WTC11 (cell line): ENCODE data around the gene ALPK1. TPM values are rescaled to one million over a fixed set of nuclear protein-coding genes. Genes with fewer than 3 reads are reported as not detected.

ENCODE experiments used
- ATAC-seq: fragments of 200-7000 bp; cut with Tn5 transposase; 2 replicates; pipeline ENCODE4 v1.10.0; 2021; ENCODE audit warnings: mild to moderate bottlenecking, moderate library complexity
- CTCF ChIA-PET: fragments of 300-600 bp; sonication (Branson Sonifier 250); formaldehyde crosslinking; loops from one replicate; lab custom pipeline; 2021; ENCODE audit warnings: antibody characterized with exemption; lab: Charles Lee
- POLR2A ChIA-PET: fragments of 350-600 bp; sonication (Branson Sonifier 250); formaldehyde crosslinking; loops from one replicate; lab custom pipeline; 2021; ENCODE audit warnings: antibody characterized with exemption; lab: Charles Lee
- DNase-seq: peaks from one replicate; pipeline ENCODE4 v3.0.0; 2021; ENCODE audit warnings: low spot score
- H3K27ac Mint-ChIP-seq: 2 replicates; pipeline ENCODE4 v1.8.0; 2021; ENCODE audit warnings: mixed read lengths
- H3K27me3 Mint-ChIP-seq: 2 replicates; pipeline ENCODE4 v1.8.0; 2021; ENCODE audit warnings: low read depth, mild to moderate bottlenecking, moderate library complexity, mixed read lengths
- H3K36me3 Mint-ChIP-seq: 2 replicates; pipeline ENCODE4 v1.8.0; 2021; ENCODE audit warnings: mixed read lengths
- H3K4me1 Mint-ChIP-seq: 2 replicates; pipeline ENCODE4 v1.8.0; 2022; ENCODE audit warnings: mixed read lengths
- H3K4me3 Mint-ChIP-seq: 2 replicates; pipeline ENCODE4 v1.8.0; 2021; ENCODE audit warnings: mild to moderate bottlenecking, moderate library complexity, mixed read lengths
- H3K9me3 Mint-ChIP-seq: 2 replicates; pipeline ENCODE4 v1.8.0; 2021; ENCODE audit warnings: mixed read lengths
- CREB1 ChIP-seq: sonication (generic); formaldehyde crosslinking; IDR thresholded peaks from 2 replicates; pipeline ENCODE4 v1.8.0; 2023; ENCODE audit warnings: mild to moderate bottlenecking, missing genetic modification reagents
- CREM ChIP-seq: sonication (generic); formaldehyde crosslinking; IDR thresholded peaks from 2 replicates; pipeline ENCODE4 v1.8.1; 2022; ENCODE audit warnings: mild to moderate bottlenecking, missing genetic modification reagents, moderate library complexity
- ELF4 ChIP-seq: sonication (generic); formaldehyde crosslinking; IDR thresholded peaks from 2 replicates; pipeline ENCODE4 v1.8.1; 2022; ENCODE audit warnings: low read depth, mild to moderate bottlenecking, moderate library complexity, missing genetic modification reagents
- GRHL2 ChIP-seq: fragments of 250-450 bp; sonication (Bioruptor Pico); IDR thresholded peaks from 2 replicates; pipeline ENCODE4 v1.8.0; 2022; ENCODE audit warnings: mild to moderate bottlenecking, moderate library complexity; ENCODE audit not compliant: insufficient replicate concordance, severe bottlenecking
- GTF2I ChIP-seq: fragments of 250-450 bp; sonication (Bioruptor Pico); conservative IDR thresholded peaks from 2 replicates; pipeline ENCODE4 v1.4.0; 2021; ENCODE audit warnings: mild to moderate bottlenecking
- RORB ChIP-seq: fragments of 250-450 bp; sonication (Bioruptor Pico); IDR thresholded peaks from 2 replicates; pipeline ENCODE4 v1.9.0; 2021; ENCODE audit warnings: mild to moderate bottlenecking
- SMAD3 ChIP-seq: sonication (generic); formaldehyde crosslinking; IDR thresholded peaks from 2 replicates; pipeline ENCODE4 v1.8.0; 2022; ENCODE audit warnings: missing genetic modification reagents, mild to moderate bottlenecking, borderline replicate concordance
- total RNA-seq: library from RNA; stranded (reverse); gene quantifications from 3 replicates; pipeline ENCODE4 v1.2.3, GENCODE V29; 2021
- TF ChIP-seq, protein P1 (sequence below): sonication (generic); formaldehyde crosslinking; IDR thresholded peaks from 2 replicates; pipeline ENCODE4 v1.8.1; 2022; ENCODE audit warnings: missing genetic modification reagents, borderline replicate concordance
- TF ChIP-seq, protein P2 (sequence below): sonication (generic); formaldehyde crosslinking; IDR thresholded peaks from 2 replicates; pipeline ENCODE4 v1.8.0; 2023; ENCODE audit warnings: mild to moderate bottlenecking, missing genetic modification reagents
- TF ChIP-seq, protein P3 (sequence below): sonication (generic); formaldehyde crosslinking; IDR thresholded peaks from 2 replicates; pipeline ENCODE4 v1.8.1; 2022; ENCODE audit warnings: low read depth, mild to moderate bottlenecking, moderate library complexity, missing genetic modification reagents, borderline replicate concordance
- TF ChIP-seq, protein P4 (sequence below): sonication (generic); formaldehyde crosslinking; IDR thresholded peaks from 2 replicates; pipeline ENCODE4 v1.8.0; 2022; ENCODE audit warnings: mild to moderate bottlenecking, missing genetic modification reagents
- TF ChIP-seq, protein P5 (sequence below): sonication (generic); formaldehyde crosslinking; IDR thresholded peaks from 2 replicates; pipeline ENCODE4 v1.8.0; 2023; ENCODE audit warnings: missing genetic modification reagents, mild to moderate bottlenecking, borderline replicate concordance
- TF ChIP-seq, protein P6 (sequence below): fragments of 200-600 bp; IDR thresholded peaks from 2 replicates; pipeline ENCODE4 v1.8.0; 2022; ENCODE audit warnings: antibody characterized with exemption
- TF ChIP-seq, protein P7 (sequence below): sonication (generic); formaldehyde crosslinking; IDR thresholded peaks from 2 replicates; pipeline ENCODE4 v1.8.1; 2023; ENCODE audit warnings: mild to moderate bottlenecking, missing genetic modification reagents, moderate library complexity
- TF ChIP-seq, protein P8 (sequence below): fragments of 250-450 bp; sonication (Bioruptor Pico); IDR thresholded peaks from 2 replicates; pipeline ENCODE4 v1.9.0; 2021; ENCODE audit warnings: moderate library complexity, mild to moderate bottlenecking, inconsistent platforms, borderline replicate concordance
- TF ChIP-seq, protein P9 (sequence below): sonication (generic); formaldehyde crosslinking; IDR thresholded peaks from 2 replicates; pipeline ENCODE4 v1.8.1; 2023; ENCODE audit warnings: mild to moderate bottlenecking, moderate library complexity, missing genetic modification reagents

The ALPK1 gene
- total RNA-seq, 1 experiment from 2014 or later, result 0.50 TPM

DNA sequence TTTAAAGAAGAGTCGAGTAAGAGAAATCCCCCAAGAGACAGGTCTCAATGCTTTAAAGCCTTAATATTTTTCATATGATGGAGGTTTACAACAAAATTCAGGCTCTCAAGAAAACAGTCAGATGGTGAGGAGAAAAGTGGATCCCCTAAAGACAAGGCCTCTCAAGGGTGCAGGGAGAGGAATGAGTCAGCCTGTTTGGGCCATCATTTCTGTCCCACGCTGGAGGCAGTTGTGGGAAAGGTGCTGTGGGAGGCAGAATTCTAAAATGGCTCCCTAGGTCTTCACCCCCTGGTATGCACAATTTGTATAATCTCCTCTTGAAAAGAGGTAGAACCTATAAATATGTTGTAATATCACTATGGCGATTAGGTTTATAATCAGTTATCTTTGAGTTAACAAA, 6.8 kb upstream of the ALPK1 start:
- no peak for DNase-seq
- TF ChIP-seq, protein P1, sequence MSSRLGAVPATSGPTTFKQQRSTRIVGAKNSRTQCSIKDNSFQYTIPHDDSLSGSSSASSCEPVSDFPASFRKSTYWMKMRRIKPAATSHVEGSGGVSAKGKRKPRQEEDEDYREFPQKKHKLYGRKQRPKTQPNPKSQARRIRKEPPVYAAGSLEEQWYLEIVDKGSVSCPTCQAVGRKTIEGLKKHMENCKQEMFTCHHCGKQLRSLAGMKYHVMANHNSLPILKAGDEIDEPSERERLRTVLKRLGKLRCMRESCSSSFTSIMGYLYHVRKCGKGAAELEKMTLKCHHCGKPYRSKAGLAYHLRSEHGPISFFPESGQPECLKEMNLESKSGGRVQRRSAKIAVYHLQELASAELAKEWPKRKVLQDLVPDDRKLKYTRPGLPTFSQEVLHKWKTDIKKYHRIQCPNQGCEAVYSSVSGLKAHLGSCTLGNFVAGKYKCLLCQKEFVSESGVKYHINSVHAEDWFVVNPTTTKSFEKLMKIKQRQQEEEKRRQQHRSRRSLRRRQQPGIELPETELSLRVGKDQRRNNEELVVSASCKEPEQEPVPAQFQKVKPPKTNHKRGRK (CRISPR knock-in tag), result no peak
- TF ChIP-seq, protein P2, sequence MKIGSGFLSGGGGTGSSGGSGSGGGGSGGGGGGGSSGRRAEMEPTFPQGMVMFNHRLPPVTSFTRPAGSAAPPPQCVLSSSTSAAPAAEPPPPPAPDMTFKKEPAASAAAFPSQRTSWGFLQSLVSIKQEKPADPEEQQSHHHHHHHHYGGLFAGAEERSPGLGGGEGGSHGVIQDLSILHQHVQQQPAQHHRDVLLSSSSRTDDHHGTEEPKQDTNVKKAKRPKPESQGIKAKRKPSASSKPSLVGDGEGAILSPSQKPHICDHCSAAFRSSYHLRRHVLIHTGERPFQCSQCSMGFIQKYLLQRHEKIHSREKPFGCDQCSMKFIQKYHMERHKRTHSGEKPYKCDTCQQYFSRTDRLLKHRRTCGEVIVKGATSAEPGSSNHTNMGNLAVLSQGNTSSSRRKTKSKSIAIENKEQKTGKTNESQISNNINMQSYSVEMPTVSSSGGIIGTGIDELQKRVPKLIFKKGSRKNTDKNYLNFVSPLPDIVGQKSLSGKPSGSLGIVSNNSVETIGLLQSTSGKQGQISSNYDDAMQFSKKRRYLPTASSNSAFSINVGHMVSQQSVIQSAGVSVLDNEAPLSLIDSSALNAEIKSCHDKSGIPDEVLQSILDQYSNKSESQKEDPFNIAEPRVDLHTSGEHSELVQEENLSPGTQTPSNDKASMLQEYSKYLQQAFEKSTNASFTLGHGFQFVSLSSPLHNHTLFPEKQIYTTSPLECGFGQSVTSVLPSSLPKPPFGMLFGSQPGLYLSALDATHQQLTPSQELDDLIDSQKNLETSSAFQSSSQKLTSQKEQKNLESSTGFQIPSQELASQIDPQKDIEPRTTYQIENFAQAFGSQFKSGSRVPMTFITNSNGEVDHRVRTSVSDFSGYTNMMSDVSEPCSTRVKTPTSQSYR (CRISPR knock-in tag), result no peak
- TF ChIP-seq GRHL2 (CRISPR knock-in tag) (no peak), GTF2I (CRISPR knock-in tag) (no peak), ELF4 (CRISPR knock-in tag) (no peak), SMAD3 (no peak), RORB (no peak), CREM (CRISPR knock-in tag) (no peak), CREB1 (CRISPR knock-in tag) (no peak)
- TF ChIP-seq, protein P3, sequence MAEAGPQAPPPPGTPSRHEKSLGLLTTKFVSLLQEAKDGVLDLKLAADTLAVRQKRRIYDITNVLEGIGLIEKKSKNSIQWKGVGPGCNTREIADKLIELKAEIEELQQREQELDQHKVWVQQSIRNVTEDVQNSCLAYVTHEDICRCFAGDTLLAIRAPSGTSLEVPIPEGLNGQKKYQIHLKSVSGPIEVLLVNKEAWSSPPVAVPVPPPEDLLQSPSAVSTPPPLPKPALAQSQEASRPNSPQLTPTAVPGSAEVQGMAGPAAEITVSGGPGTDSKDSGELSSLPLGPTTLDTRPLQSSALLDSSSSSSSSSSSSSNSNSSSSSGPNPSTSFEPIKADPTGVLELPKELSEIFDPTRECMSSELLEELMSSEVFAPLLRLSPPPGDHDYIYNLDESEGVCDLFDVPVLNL (CRISPR knock-in tag), result no peak
- TF ChIP-seq, protein P4, sequence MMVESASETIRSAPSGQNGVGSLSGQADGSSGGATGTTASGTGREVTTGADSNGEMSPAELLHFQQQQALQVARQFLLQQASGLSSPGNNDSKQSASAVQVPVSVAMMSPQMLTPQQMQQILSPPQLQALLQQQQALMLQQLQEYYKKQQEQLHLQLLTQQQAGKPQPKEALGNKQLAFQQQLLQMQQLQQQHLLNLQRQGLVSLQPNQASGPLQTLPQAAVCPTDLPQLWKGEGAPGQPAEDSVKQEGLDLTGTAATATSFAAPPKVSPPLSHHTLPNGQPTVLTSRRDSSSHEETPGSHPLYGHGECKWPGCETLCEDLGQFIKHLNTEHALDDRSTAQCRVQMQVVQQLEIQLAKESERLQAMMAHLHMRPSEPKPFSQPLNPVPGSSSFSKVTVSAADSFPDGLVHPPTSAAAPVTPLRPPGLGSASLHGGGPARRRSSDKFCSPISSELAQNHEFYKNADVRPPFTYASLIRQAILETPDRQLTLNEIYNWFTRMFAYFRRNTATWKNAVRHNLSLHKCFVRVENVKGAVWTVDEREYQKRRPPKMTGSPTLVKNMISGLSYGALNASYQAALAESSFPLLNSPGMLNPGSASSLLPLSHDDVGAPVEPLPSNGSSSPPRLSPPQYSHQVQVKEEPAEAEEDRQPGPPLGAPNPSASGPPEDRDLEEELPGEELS (CRISPR knock-in tag), result no peak
- TF ChIP-seq, protein P5, sequence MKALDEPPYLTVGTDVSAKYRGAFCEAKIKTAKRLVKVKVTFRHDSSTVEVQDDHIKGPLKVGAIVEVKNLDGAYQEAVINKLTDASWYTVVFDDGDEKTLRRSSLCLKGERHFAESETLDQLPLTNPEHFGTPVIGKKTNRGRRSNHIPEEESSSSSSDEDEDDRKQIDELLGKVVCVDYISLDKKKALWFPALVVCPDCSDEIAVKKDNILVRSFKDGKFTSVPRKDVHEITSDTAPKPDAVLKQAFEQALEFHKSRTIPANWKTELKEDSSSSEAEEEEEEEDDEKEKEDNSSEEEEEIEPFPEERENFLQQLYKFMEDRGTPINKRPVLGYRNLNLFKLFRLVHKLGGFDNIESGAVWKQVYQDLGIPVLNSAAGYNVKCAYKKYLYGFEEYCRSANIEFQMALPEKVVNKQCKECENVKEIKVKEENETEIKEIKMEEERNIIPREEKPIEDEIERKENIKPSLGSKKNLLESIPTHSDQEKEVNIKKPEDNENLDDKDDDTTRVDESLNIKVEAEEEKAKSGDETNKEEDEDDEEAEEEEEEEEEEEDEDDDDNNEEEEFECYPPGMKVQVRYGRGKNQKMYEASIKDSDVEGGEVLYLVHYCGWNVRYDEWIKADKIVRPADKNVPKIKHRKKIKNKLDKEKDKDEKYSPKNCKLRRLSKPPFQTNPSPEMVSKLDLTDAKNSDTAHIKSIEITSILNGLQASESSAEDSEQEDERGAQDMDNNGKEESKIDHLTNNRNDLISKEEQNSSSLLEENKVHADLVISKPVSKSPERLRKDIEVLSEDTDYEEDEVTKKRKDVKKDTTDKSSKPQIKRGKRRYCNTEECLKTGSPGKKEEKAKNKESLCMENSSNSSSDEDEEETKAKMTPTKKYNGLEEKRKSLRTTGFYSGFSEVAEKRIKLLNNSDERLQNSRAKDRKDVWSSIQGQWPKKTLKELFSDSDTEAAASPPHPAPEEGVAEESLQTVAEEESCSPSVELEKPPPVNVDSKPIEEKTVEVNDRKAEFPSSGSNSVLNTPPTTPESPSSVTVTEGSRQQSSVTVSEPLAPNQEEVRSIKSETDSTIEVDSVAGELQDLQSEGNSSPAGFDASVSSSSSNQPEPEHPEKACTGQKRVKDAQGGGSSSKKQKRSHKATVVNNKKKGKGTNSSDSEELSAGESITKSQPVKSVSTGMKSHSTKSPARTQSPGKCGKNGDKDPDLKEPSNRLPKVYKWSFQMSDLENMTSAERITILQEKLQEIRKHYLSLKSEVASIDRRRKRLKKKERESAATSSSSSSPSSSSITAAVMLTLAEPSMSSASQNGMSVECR (CRISPR knock-in tag), result no peak
- TF ChIP-seq, protein P6, sequence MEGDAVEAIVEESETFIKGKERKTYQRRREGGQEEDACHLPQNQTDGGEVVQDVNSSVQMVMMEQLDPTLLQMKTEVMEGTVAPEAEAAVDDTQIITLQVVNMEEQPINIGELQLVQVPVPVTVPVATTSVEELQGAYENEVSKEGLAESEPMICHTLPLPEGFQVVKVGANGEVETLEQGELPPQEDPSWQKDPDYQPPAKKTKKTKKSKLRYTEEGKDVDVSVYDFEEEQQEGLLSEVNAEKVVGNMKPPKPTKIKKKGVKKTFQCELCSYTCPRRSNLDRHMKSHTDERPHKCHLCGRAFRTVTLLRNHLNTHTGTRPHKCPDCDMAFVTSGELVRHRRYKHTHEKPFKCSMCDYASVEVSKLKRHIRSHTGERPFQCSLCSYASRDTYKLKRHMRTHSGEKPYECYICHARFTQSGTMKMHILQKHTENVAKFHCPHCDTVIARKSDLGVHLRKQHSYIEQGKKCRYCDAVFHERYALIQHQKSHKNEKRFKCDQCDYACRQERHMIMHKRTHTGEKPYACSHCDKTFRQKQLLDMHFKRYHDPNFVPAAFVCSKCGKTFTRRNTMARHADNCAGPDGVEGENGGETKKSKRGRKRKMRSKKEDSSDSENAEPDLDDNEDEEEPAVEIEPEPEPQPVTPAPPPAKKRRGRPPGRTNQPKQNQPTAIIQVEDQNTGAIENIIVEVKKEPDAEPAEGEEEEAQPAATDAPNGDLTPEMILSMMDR, result no peak
- TF ChIP-seq, protein P7, sequence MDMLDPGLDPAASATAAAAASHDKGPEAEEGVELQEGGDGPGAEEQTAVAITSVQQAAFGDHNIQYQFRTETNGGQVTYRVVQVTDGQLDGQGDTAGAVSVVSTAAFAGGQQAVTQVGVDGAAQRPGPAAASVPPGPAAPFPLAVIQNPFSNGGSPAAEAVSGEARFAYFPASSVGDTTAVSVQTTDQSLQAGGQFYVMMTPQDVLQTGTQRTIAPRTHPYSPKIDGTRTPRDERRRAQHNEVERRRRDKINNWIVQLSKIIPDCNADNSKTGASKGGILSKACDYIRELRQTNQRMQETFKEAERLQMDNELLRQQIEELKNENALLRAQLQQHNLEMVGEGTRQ, result no peak
- TF ChIP-seq, protein P8, sequence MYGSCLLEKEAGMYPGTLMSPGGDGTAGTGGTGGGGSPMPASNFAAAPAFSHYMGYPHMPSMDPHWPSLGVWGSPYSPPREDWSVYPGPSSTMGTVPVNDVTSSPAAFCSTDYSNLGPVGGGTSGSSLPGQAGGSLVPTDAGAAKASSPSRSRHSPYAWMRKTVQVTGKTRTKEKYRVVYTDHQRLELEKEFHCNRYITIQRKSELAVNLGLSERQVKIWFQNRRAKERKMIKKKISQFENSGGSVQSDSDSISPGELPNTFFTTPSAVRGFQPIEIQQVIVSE (CRISPR knock-in tag), result no peak
- TF ChIP-seq, protein P9, sequence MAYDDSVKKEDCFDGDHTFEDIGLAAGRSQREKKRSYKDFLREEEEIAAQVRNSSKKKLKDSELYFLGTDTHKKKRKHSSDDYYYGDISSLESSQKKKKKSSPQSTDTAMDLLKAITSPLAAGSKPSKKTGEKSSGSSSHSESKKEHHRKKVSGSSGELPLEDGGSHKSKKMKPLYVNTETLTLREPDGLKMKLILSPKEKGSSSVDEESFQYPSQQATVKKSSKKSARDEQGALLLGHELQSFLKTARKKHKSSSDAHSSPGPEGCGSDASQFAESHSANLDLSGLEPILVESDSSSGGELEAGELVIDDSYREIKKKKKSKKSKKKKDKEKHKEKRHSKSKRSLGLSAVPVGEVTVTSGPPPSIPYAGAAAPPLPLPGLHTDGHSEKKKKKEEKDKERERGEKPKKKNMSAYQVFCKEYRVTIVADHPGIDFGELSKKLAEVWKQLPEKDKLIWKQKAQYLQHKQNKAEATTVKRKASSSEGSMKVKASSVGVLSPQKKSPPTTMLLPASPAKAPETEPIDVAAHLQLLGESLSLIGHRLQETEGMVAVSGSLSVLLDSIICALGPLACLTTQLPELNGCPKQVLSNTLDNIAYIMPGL, result no peak
- ChIA-PET CTCF (interaction anchor here (1.0 kb wide), 1 partner anchor 19 kb away, joined by 5 read pairs; no protein-coding TSS in a partner anchor), POLR2A (no interaction called here)
- ATAC-seq, result no peak
- no peaks in the 10 kb centered on the region for H3K36me3 Mint-ChIP-seq
- H3K4me3 Mint-ChIP-seq, result no peak overlapping the region
- no peak overlapping the region for H3K27ac Mint-ChIP-seq
- H3K27me3 Mint-ChIP-seq, result peaks cover 19% of the 10 kb centered on the region
- H3K9me3 Mint-ChIP-seq, result peaks cover 13% of the 10 kb centered on the region
- H3K4me1 Mint-ChIP-seq, result peaks cover 6% of the 10 kb centered on the region; the same call in 1 of the 2 replicates
